Stimulated activated effector memory CD8-positive, alpha-beta T cell treated with anti-CD3 and anti-CD28 coated beads, Interleukin-12 subunit alpha, Interleukin-12 subunit beta, amount 100 ng/mL, for 72 hours (primary cell): ENCODE measurements around the gene DOCK2.
"Not testable (repeated sequence)": the region's sequence is repeated elsewhere in the genome, so short reads cannot be mapped to it uniquely, and the experiment has no call there.

ENCODE experiments used
- ATAC-seq: fragments of 150-1000 bp; cut with Tn5 transposase; 2 replicates; pipeline ENCODE4 v1.10.0; 2021
- DNase-seq, 2 donors: peaks; one replicate each; pipeline ENCODE4 v3.0.0; 2021 to 2022; ENCODE audit warnings: low spot score in 2 of 2
- H3K27ac Mint-ChIP-seq: one replicate; pipeline ENCODE4 v1.8.0; 2022; ENCODE audit warnings: mild to moderate bottlenecking, mixed read lengths
- H3K36me3 Mint-ChIP-seq: one replicate; pipeline ENCODE4 v1.8.0; 2022; ENCODE audit warnings: mild to moderate bottlenecking, mixed read lengths
- H3K4me1 Mint-ChIP-seq: one replicate; pipeline ENCODE4 v1.8.0; 2022; ENCODE audit warnings: mixed read lengths
- H3K4me3 Mint-ChIP-seq: one replicate; pipeline ENCODE4 v1.8.0; 2022; ENCODE audit warnings: mild to moderate bottlenecking, mixed read lengths
- H3K9me3 Mint-ChIP-seq: one replicate; pipeline ENCODE4 v1.8.0; 2022; ENCODE audit warnings: mixed read lengths

DOCK2 gene

GRCh38 chr5:169763376-169764017 is 126.4 kb downstream of the DOCK2 start:
- Mint-ChIP-seq H3K4me1 (peaks cover 4% of the 10 kb centered on the region), H3K36me3 (peaks cover 83% of the 10 kb centered on the region), H3K9me3 (no peaks in the 10 kb centered on the region), H3K27ac (peak overlapping the region; percentile 26), H3K4me3 (no peak overlapping the region)
- DNase-seq (no peak), ATAC-seq (no peak)

DNA sequence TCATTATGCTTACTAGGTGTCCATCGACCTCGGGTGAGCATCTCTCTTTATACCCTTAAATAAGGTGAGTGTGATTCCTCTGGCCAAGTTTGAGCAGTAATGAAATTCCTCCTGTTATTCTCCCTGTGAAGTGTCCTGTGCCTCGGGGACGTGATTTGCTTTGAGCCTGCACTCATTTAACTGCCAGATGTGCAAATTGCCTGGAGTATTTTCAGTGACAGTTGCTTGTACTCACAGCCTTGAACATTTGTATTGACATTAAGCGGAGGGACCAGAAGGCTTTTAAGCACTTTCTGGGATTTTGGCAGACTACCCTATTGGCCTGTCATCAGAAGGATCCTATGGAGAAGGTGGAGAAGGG is 126.9 kb downstream of the DOCK2 start:
- ATAC-seq (no peak), DNase-seq (no peak)
- Mint-ChIP-seq H3K36me3 (peaks cover 82% of the 10 kb centered on the region), H3K27ac (no peak overlapping the region), H3K9me3 (no peaks in the 10 kb centered on the region), H3K4me3 (no peak overlapping the region), H3K4me1 (peaks cover 4% of the 10 kb centered on the region)

GRCh38 chr5:169765176-169765996 is 128.3 kb downstream of the DOCK2 start:
- Mint-ChIP-seq H3K9me3 (no peaks in the 10 kb centered on the region), H3K36me3 (peaks cover 80% of the 10 kb centered on the region), H3K27ac (peak overlapping the region; percentile 30), H3K4me1 (peaks cover 4% of the 10 kb centered on the region), H3K4me3 (no peak overlapping the region)
- no peak for DNase-seq
- no peak for ATAC-seq

DNA sequence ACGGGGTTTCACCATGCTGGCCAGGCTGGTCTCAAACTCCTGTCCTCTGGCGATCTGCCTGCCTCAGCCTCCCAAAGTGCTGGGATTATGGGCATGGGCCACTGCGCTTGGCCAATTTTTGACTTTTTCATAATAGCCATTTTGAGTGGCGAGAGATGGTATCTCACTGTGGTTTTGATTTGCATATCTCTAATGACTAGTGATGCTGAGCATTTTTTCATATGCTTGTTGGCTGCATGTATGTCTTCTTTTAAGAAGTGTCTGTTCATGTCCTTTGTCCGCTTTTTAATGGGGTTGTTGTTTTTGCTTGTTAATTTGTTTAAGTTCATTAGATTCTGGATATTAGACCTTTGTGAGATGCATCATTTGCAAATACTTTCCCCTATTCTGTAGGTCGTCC is 129.9 kb downstream of the DOCK2 start:
- H3K4me1 Mint-ChIP-seq, H3K27ac Mint-ChIP-seq, DNase-seq, ATAC-seq, H3K9me3 Mint-ChIP-seq, H3K4me3 Mint-ChIP-seq: not testable (repeated sequence)
- H3K36me3 Mint-ChIP-seq = peaks cover 79% of the 10 kb centered on the region

- peaks cover 4% of the 10 kb centered on the region for H3K4me1 Mint-ChIP-seq
- H3K36me3 Mint-ChIP-seq = peaks cover 79% of the 10 kb centered on the region
- H3K27ac Mint-ChIP-seq = no peak overlapping the region
- DNase-seq (no peak), ATAC-seq (no peak)
- H3K4me3 Mint-ChIP-seq = no peak overlapping the region
- no peaks in the 10 kb centered on the region for H3K9me3 Mint-ChIP-seq
Observed at GRCh38 chr5:169767938-169768337, 130.9 kb downstream of the DOCK2 start.

DNA sequence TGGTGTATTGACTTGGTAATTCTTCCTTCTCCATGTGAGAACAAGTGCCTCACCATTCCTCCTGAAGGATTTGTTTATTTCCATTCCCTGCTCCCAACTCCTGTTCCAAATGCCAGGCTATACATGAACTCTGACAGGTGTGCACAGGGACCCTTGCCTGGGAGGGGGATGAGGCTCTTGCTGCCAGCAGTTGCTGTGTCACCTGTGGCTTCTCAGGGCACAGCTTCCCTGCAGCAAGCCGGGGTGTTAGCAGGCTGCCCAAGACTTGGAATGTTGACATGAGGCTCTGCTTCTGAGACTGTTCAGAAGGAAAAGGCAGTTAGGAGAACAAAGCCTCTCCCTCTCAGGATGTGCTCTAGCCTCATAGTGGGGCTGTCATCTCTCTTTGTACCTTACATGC is 131.3 kb downstream of the DOCK2 start:
- Mint-ChIP-seq H3K36me3 (peaks cover 79% of the 10 kb centered on the region), H3K27ac (no peak overlapping the region), H3K9me3 (no peaks in the 10 kb centered on the region), H3K4me1 (peaks cover 4% of the 10 kb centered on the region), H3K4me3 (no peak overlapping the region)
- DNase-seq (no peak), ATAC-seq (no peak)

GRCh38 chr5:169770109-169770508 is 133.0 kb downstream of the DOCK2 start:
- no peak overlapping the region for H3K27ac Mint-ChIP-seq
- ATAC-seq (no peak), DNase-seq (no peak)
- H3K36me3 Mint-ChIP-seq = peaks cover 78% of the 10 kb centered on the region
- H3K9me3 Mint-ChIP-seq = no peaks in the 10 kb centered on the region
- H3K4me1 Mint-ChIP-seq = peaks cover 4% of the 10 kb centered on the region
- H3K4me3 Mint-ChIP-seq = no peak overlapping the region

GRCh38 chr5:169772256-169772655 is 135.2 kb downstream of the DOCK2 start:
- H3K4me3 Mint-ChIP-seq = no peak overlapping the region
- peaks cover 76% of the 10 kb centered on the region for H3K36me3 Mint-ChIP-seq
- H3K27ac Mint-ChIP-seq = peak overlapping the region; percentile 41
- H3K9me3 Mint-ChIP-seq = no peaks in the 10 kb centered on the region
- ATAC-seq (no peak), DNase-seq (no peak)
- peaks cover 1% of the 10 kb centered on the region for H3K4me1 Mint-ChIP-seq

DNA sequence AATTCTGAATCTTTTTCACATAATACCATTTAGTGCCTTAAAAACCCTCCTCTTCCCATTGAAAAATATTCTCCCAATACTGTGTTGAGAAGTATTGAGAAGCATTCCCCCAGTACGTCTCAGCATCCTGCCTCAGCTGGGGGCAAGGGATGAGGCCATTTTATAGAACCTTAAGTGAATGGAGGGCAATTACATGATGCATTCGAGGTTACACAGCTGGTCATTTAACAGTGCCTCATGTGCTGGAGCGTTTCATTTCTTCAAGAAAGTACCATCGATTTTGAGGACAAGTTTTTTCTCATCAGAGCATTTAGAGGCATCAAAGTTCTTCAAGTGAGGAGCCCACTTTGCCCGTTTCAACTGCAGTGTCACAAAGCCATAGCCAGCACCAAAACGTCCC is 135.6 kb downstream of the DOCK2 start:
- Mint-ChIP-seq H3K27ac (no peak overlapping the region), H3K4me1 (no peaks in the 10 kb centered on the region)

GRCh38 chr5:169777159-169777558 is 140.1 kb downstream of the DOCK2 start:
- ATAC-seq = no peak
- H3K36me3 Mint-ChIP-seq = peaks cover 71% of the 10 kb centered on the region
- H3K4me1 Mint-ChIP-seq = peaks cover 16% of the 10 kb centered on the region
- no peak overlapping the region for H3K27ac Mint-ChIP-seq
- no peak for DNase-seq
- H3K9me3 Mint-ChIP-seq = no peaks in the 10 kb centered on the region
- no peak overlapping the region for H3K4me3 Mint-ChIP-seq

More for the DNA sequence above, 135.6 kb downstream of the DOCK2 start:
- no peaks in the 10 kb centered on the region for H3K9me3 Mint-ChIP-seq
- peaks cover 73% of the 10 kb centered on the region for H3K36me3 Mint-ChIP-seq
- DNase-seq = no peak
- ATAC-seq = no peak
- H3K4me3 Mint-ChIP-seq = no peak overlapping the region

- Mint-ChIP-seq H3K36me3 (peaks cover 61% of the 10 kb centered on the region), H3K27ac (no peak overlapping the region), H3K9me3 (no peaks in the 10 kb centered on the region), H3K4me1 (peaks cover 16% of the 10 kb centered on the region), H3K4me3 (no peak overlapping the region)
- DNase-seq (no peak), ATAC-seq (peak; percentile 8)
Observed at GRCh38 chr5:169778622-169779596, 141.8 kb downstream of the DOCK2 start.

DNA sequence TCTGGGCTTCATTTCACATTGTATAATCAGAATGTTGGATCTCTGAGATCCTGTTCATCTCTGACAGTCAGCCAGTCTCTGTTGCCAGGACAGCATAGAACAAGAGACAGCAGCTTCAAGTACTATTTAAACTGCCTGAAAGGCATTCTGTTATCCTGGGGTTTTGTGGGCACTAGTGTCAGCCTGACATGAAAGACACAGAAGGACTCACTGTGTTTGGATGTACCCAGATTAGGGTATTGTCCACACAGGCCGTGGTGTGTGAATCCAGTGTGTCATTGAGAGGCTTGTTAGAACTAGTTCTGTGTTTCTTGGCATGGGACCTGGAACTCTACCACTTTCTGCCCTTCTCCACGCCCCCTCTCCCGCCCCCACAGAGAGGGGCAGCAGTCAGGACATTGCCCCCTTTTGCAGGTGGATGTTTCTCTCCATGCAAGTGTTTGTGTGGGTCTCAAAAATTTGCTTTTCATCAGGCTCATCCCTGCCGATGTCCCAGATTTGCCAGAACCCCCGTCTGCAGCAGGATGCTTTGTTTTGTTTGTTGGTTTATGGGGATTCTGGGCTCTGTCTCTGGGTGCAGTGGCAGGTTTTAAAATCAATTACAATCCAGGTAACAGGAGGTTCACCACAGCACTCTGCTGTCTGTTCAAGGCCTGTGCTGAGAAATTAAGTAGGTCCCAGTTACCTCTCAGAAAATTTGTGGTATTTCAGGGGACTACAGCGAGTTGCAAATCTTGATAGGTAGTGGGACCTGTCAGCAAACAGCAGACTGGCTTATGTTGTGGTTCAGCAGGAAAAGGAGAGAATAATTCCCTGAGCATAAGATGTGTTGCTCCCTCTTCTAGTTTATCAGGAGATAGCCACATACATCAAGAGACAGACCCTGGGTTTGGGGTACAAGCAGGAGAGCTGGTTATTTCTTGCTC is 144.6 kb downstream of the DOCK2 start:
- ATAC-seq (no peak), DNase-seq (no peak)
- peak overlapping the region; percentile 75 for H3K27ac Mint-ChIP-seq
- H3K4me3 Mint-ChIP-seq = no peak overlapping the region
- peaks cover 16% of the 10 kb centered on the region for H3K4me1 Mint-ChIP-seq
- H3K36me3 Mint-ChIP-seq = peaks cover 59% of the 10 kb centered on the region
- H3K9me3 Mint-ChIP-seq = no peaks in the 10 kb centered on the region

DNA sequence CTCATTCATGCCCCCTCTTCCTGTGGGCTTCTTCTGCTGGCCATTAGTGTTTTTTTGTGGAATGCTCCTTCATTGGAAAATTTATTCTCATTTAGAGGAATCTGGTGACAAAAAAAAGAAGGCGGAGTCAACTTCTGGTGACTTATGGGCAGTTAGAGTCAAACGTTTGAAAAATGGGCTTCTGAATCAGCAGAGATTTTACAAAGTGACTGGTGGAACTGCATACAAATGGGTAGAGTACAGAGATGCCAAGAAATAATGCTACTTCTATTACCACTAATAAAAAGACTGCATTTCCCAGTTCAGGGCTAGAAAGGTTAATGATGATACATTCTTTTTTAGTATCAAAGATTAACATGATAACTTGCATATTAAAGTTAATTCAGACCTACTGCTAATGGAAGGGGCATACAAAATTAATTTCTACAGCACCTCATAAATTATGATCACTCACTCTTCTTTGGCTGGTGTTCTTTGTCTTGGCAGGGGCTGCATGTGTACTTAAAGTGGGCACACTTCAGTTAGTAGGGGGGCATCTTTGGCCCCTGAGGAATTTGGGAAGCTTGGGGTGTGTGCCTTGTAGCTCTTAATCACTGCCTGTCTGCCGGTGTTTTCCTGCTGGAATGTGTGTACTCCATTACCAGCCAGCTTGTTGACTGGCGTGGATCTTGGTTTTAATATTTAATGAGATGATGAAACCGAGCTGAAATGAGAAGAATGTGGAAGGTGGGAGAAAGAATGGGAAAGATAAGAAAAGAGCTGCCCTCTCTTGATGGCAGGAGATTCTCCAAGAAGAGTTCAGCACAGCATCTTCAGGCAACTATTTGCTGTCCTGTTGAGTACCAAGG is 148.9 kb downstream of the DOCK2 start:
- Mint-ChIP-seq H3K4me3 (no peak overlapping the region), H3K4me1 (peaks cover 6% of the 10 kb centered on the region), H3K9me3 (no peaks in the 10 kb centered on the region), H3K36me3 (peaks cover 40% of the 10 kb centered on the region), H3K27ac (peak overlapping the region; percentile 55)
- no peak for DNase-seq
- no peak for ATAC-seq

DNA sequence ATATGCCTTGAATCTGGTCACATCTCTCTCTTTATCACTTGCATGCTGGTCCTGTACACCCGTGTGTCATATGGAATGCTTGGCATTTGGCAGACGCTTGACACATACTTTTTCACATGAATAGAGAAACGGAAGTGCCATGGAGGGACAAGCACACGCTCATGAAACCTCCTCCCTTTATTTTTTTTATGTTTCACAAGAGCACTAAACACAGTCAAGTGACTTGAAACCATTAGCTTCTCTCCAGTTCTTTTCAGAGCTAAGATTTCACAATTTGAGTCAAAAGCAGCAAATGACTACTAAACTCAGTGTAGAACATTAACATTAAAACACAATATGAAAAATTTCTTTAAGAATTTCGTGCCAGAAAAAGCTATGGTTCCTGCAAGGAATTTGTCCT is 151.1 kb downstream of the DOCK2 start:
- no peak for ATAC-seq
- Mint-ChIP-seq H3K27ac (no peak overlapping the region), H3K36me3 (peaks cover 32% of the 10 kb centered on the region), H3K4me1 (peaks cover 6% of the 10 kb centered on the region), H3K4me3 (no peak overlapping the region), H3K9me3 (no peaks in the 10 kb centered on the region)
- no peak for DNase-seq
